Ishikawa (cell line): ENCODE results near the gene VPS16.

Experiments used
- CREB1 ChIP-seq: IDR thresholded peaks from 2 replicates; pipeline ENCODE4 v1.6.1; 2012; ENCODE audit warnings: low read depth
- RAD21 ChIP-seq: IDR thresholded peaks from 2 replicates; pipeline ENCODE4 v1.6.1; 2012; ENCODE audit warnings: low read depth
- REST ChIP-seq: IDR thresholded peaks from 2 replicates; pipeline ENCODE4 v1.6.1; 2012; ENCODE audit warnings: low read depth, mild to moderate bottlenecking
- TCF12 ChIP-seq: IDR thresholded peaks from 2 replicates; pipeline ENCODE4 v1.6.1; 2012; ENCODE audit warnings: low read depth

Gene VPS16

GRCh38 chr20:2914160-2914559 lies 73.6 kb downstream of the VPS16 start:
- no peak for TF ChIP-seq REST
- TF ChIP-seq TCF12 = no peak
- no peak for TF ChIP-seq CREB1
- TF ChIP-seq RAD21 = peak; percentile 49
